Tibial nerve (tissue), 4 donors: ENCODE results near the gene NELL1. TPM values are rescaled to one million over a fixed set of nuclear protein-coding genes. Genes with fewer than 3 reads are reported as not detected.
A peak's percentile ranks its signal among the peaks of the same experiment; 100 is the strongest.

Experiments used
- DNase-seq, 2 donors: peaks; one replicate each; pipeline ENCODE4 v3.0.0-alpha.2; 2019; ENCODE audit warnings: low spot score in 2 of 2
- H3K27ac ChIP-seq, 4 donors: fragments of 200-600 bp; sonication (generic) in 3 of 4; one replicate each; pipeline ENCODE4 v1.5.1; 2017 to 2019; ENCODE audit warnings: mild to moderate bottlenecking in 1 of 4
- H3K27me3 ChIP-seq, 2 donors: fragments of 200-600 bp; sonication (generic) in 1 of 2; one replicate each; pipeline versions ENCODE4 v1.5.1 to v1.6.0; 2017 to 2019
- H3K36me3 ChIP-seq, 3 donors: fragments of 200-600 bp; sonication (generic); one replicate each; pipeline ENCODE4 v1.5.1; 2018 to 2019
- H3K4me1 ChIP-seq, 4 donors: fragments of 200-600 bp; sonication (generic) in 3 of 4; one replicate each; pipeline ENCODE4 v1.5.1; 2017 to 2019
- H3K4me3 ChIP-seq, 4 donors: fragments of 200-600 bp; sonication (generic) in 3 of 4; one replicate each; pipeline ENCODE4 v1.5.1; 2017 to 2019; ENCODE audit warnings: mild to moderate bottlenecking in 1 of 4, moderate library complexity in 1 of 4
- H3K9me3 ChIP-seq, 4 donors: fragments of 200-600 bp; sonication (generic) in 3 of 4; one replicate each; pipeline ENCODE4 v1.5.1; 2017 to 2019
- CTCF ChIP-seq, 5 experiments: fragments of 200-600 bp in 3 of 5; fragments of 450-650 bp in 2 of 5; sonication (generic) in 3 of 5; IDR thresholded peaks; one replicate each; pipeline ENCODE4 v1.5.1; 2016 to 2019; ENCODE audit warnings: antibody characterized with exemption in 5 of 5, mild to moderate bottlenecking in 3 of 5, moderate library complexity in 2 of 5
- EP300 ChIP-seq, 2 donors: sonication (generic); formaldehyde crosslinking; IDR thresholded peaks; one replicate each; pipeline ENCODE4 v1.6.1; 2017; ENCODE audit warnings: antibody characterized with exemption in 2 of 2, mild to moderate bottlenecking in 1 of 2
- POLR2A ChIP-seq, 2 donors: fragments of 450-650 bp; IDR thresholded peaks; one replicate each; pipeline ENCODE4 v1.6.1; 2017; ENCODE audit warnings: antibody characterized with exemption in 2 of 2, mild to moderate bottlenecking in 2 of 2, moderate library complexity in 2 of 2
- WGBS, 2 donors: methylation state at CpG; one replicate each; pipeline ENCODE4 v1.1.5; 2018; 5-methylcytosine and 5-hydroxymethylcytosine counted together
- total RNA-seq, 4 donors: library from RNA; depleted of rRNA; stranded (reverse); fragments of >200 nt; gene quantifications; one replicate each; pipeline ENCODE4 v1.1.0, GENCODE V29; 2016

NELL1 gene
- total RNA-seq, 4 donors from 2014 or later, result not detected

GRCh38 chr11:21552911-21553310 lies 883.5 kb downstream of the NELL1 start:
- Histone ChIP-seq H3K4me3 (no peak overlapping the region), H3K27me3 (no peaks in the 10 kb centered on the region), H3K27ac (no peak overlapping the region), H3K4me1 (no peaks in the 10 kb centered on the region), H3K36me3 (no peaks in the 10 kb centered on the region), H3K9me3 (no peaks in the 10 kb centered on the region)
- no peak for TF ChIP-seq EP300 (IDR thresholded peaks at IDR 0.05)
- no peak for TF ChIP-seq POLR2A (IDR thresholded peaks at IDR 0.05)
- no peak for TF ChIP-seq CTCF (IDR thresholded peaks at IDR 0.05)
- DNase-seq, result no peak
- 5 to 26% methylated on average over 1 of the region's 1 CpG for WGBS, 2 donors

DNA sequence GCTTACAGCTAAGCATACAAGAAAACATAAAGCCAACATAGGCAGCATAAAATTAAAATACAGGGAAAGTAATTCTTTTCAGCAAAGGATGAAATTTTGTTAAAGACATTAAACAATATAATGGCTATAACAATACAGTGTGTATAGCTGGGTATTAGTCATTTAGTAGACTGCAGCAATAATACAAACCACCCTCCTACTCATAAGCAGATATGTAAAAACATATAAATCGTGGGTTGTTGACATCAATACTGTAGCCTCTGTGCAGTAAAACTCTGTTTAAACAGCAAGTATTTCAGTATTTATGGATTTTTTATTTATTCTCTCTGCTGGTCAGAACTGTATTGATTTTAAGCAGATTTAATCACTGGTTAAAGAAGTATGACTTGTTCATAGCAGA lies 884.4 kb downstream of the NELL1 start:
- 43 to 61% methylated on average over 1 of the region's 1 CpG for WGBS, 2 donors
- no peak for DNase-seq
- H3K36me3 ChIP-seq, result no peaks in the 10 kb centered on the region
- H3K4me3 ChIP-seq, result no peak overlapping the region
- H3K9me3 ChIP-seq, result no peaks in the 10 kb centered on the region
- H3K27ac ChIP-seq, result no peak overlapping the region
- H3K27me3 ChIP-seq, result no peaks in the 10 kb centered on the region
- H3K4me1 ChIP-seq, result no peaks in the 10 kb centered on the region
- TF ChIP-seq EP300 (IDR thresholded peaks at IDR 0.05), result no peak
- no peak for TF ChIP-seq CTCF (IDR thresholded peaks at IDR 0.05)
- TF ChIP-seq POLR2A (IDR thresholded peaks at IDR 0.05), result no peak

DNA sequence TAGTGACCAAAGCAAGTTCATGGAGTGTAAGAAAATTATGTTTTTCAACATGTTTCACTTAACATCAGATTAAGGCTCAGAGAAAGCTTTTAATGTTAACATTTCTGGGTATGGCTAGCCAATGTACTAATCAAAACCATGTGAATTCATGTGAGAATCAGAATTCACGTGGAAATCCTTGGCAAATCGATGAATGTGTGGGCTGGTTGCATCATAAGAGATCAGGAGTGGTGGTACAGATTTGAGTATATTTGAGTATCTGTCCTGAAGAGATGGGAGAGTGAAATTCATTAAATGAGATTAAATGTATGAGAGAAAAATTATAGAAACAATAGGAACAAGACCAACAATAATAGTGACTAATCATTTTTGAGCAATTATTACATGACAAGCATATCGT lies 884.9 kb downstream of the NELL1 start:
- Histone ChIP-seq H3K4me3 (no peak overlapping the region), H3K4me1 (no peaks in the 10 kb centered on the region), H3K9me3 (no peaks in the 10 kb centered on the region), H3K27ac (no peak overlapping the region), H3K27me3 (no peaks in the 10 kb centered on the region), H3K36me3 (no peaks in the 10 kb centered on the region)
- no peak for DNase-seq
- WGBS, 2 donors, result 59 to 73% methylated on average over 3 of the region's 3 CpGs
- TF ChIP-seq CTCF (IDR thresholded peaks at IDR 0.05), result no peak
- TF ChIP-seq POLR2A (IDR thresholded peaks at IDR 0.05), result no peak
- TF ChIP-seq EP300 (IDR thresholded peaks at IDR 0.05), result peak in 1 of 2 donors; percentile 22

DNA sequence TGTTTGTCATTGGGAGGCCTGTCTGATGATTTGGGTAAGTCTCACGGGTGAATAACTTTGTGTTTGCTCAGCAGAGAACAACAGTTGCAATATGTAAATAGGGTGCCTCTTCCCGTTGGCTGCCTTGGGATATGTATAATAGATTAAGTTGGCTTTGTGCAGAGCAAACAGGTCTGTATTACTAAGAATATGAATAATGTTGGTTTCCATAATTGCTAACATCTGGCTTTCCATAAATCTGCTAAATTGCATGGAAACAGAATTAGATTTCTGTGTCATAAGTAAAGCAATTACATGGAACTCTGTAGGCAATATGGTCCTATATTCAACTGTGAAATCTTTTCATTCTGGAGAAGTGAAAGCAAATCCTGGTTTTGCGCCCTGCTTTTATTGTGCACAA lies 887.5 kb downstream of the NELL1 start:
- H3K4me1 ChIP-seq, result no peaks in the 10 kb centered on the region
- no peaks in the 10 kb centered on the region for H3K36me3 ChIP-seq
- no peak for DNase-seq
- H3K9me3 ChIP-seq, result no peaks in the 10 kb centered on the region
- H3K4me3 ChIP-seq, result no peak overlapping the region
- 44 to 52% methylated on average over 3 of the region's 3 CpGs for WGBS, 2 donors
- no peak for TF ChIP-seq POLR2A (IDR thresholded peaks at IDR 0.05)
- TF ChIP-seq EP300 (IDR thresholded peaks at IDR 0.05), result no peak
- TF ChIP-seq CTCF (IDR thresholded peaks at IDR 0.05), result no peak
- no peak overlapping the region for H3K27ac ChIP-seq
- no peaks in the 10 kb centered on the region for H3K27me3 ChIP-seq

- no peak for DNase-seq
- no peaks in the 10 kb centered on the region for H3K9me3 ChIP-seq
- H3K27me3 ChIP-seq, result no peaks in the 10 kb centered on the region
- no peak overlapping the region for H3K27ac ChIP-seq
- no peaks in the 10 kb centered on the region for H3K36me3 ChIP-seq
- 80 to 82% methylated on average over 2 of the region's 2 CpGs for WGBS, 2 donors
- no peak for TF ChIP-seq POLR2A (IDR thresholded peaks at IDR 0.05)
- TF ChIP-seq CTCF (IDR thresholded peaks at IDR 0.05), result no peak
- no peak for TF ChIP-seq EP300 (IDR thresholded peaks at IDR 0.05)
- H3K4me1 ChIP-seq, result no peaks in the 10 kb centered on the region
- H3K4me3 ChIP-seq, result no peak overlapping the region
Measured at GRCh38 chr11:21560466-21560975, 891.1 kb downstream of the NELL1 start.
